PC-3 (cell line): ENCODE results near the gene ZPBP. TPM values are rescaled to one million over a fixed set of nuclear protein-coding genes. Genes with fewer than 3 reads are reported as not detected.

Experiments used
- ATAC-seq: fragments of 200-7000 bp; cut with Tn5 transposase; 2 replicates; pipeline ENCODE4 v1.9.1; 2020; ENCODE audit warnings: mild to moderate bottlenecking, moderate library complexity
- BruUV-seq: library from RNA; stranded (reverse); fragments of 400-500 nt; replicated peaks from 2 replicates; lab custom pipeline; 2021; lab: Mats Ljungman, UMichigan
- CTCF ChIA-PET: fragments of 300-600 bp; sonication (Branson Sonifier 250); formaldehyde crosslinking; loops from one replicate; lab custom pipeline; 2022; ENCODE audit warnings: antibody characterized with exemption; lab: Charles Lee
- POLR2A ChIA-PET: fragments of 300-600 bp; sonication (Branson Sonifier 250); formaldehyde crosslinking; loops from one replicate; lab custom pipeline; 2022; ENCODE audit warnings: antibody characterized with exemption; ENCODE audit not compliant: unreplicated experiment; lab: Charles Lee
- DNase-seq: peaks from one replicate; pipeline ENCODE4 v3.0.0-alpha.2; 2015
- H2AFZ ChIP-seq: fragments of 300-600 bp; sonication (generic); 2 replicates; pipeline ENCODE4 v1.6.0; 2016; ENCODE audit warnings: antibody characterized with exemption, low read length
- H3F3A ChIP-seq: fragments of 300-600 bp; sonication (generic); one replicate; pipeline ENCODE4 v1.6.0; 2017; ENCODE audit warnings: antibody characterized with exemption, low read length, control low read depth, mild to moderate bottlenecking; ENCODE audit not compliant: unreplicated experiment
- H3K27ac ChIP-seq: fragments of 300-600 bp; sonication (generic); 2 replicates; pipeline ENCODE4 v1.5.1; 2016; ENCODE audit warnings: mild to moderate bottlenecking, low read length
- H3K27me3 ChIP-seq: fragments of 300-600 bp; sonication (generic); 2 replicates; pipeline ENCODE4 v1.6.1; 2016; ENCODE audit warnings: low read length, mixed read lengths
- H3K36me3 ChIP-seq: fragments of 300-600 bp; sonication (generic); 2 replicates; pipeline ENCODE4 v1.6.1; 2016; ENCODE audit warnings: low read depth, mixed run types, low read length, mixed read lengths
- H3K4me1 ChIP-seq: fragments of 300-600 bp; sonication (generic); 2 replicates; pipeline ENCODE4 v1.5.1; 2016; ENCODE audit warnings: low read length; ENCODE audit not compliant: insufficient read depth
- H3K4me2 ChIP-seq: fragments of 300-600 bp; sonication (generic); 2 replicates; pipeline ENCODE4 v1.6.0; 2016; ENCODE audit warnings: low read length
- H3K4me3 ChIP-seq: fragments of 300-600 bp; sonication (generic); 2 replicates; pipeline ENCODE4 v1.5.1; 2016; ENCODE audit warnings: mild to moderate bottlenecking, low read length, mixed read lengths
- H3K79me2 ChIP-seq: fragments of 300-600 bp; sonication (generic); 2 replicates; pipeline ENCODE4 v1.6.1; 2017; ENCODE audit warnings: low read length, mixed read lengths
- H3K9ac ChIP-seq: fragments of 300-600 bp; sonication (generic); 2 replicates; pipeline ENCODE4 v1.6.0; 2016; ENCODE audit warnings: mild to moderate bottlenecking, low read length
- H3K9me2 ChIP-seq: fragments of 300-600 bp; sonication (generic); replicated peaks from 2 replicates; pipeline ENCODE4 v1.6.1; 2016; ENCODE audit warnings: mixed run types, low read length, mixed read lengths
- H3K9me3 ChIP-seq: fragments of 300-600 bp; sonication (generic); 2 replicates; pipeline ENCODE4 v1.6.1; 2016; ENCODE audit warnings: low read length, mixed read lengths
- H4K20me1 ChIP-seq: fragments of 300-600 bp; sonication (generic); 2 replicates; pipeline ENCODE4 v1.6.1; 2016; ENCODE audit warnings: low read length, mixed read lengths
- CTCF ChIP-seq: fragments of 300-600 bp; sonication (generic); conservative IDR thresholded peaks from 2 replicates; pipeline ENCODE4 v1.5.1; 2017; ENCODE audit warnings: antibody characterized with exemption, low read depth, mild to moderate bottlenecking, low read length
- EZH2 ChIP-seq: fragments of 300-600 bp; sonication (generic); IDR thresholded peaks from one replicate; pipeline ENCODE4 v1.6.1; 2017; ENCODE audit warnings: antibody characterized with exemption, mild to moderate bottlenecking, low read length; ENCODE audit not compliant: unreplicated experiment
- EZH2phosphoT487 ChIP-seq: fragments of 300-600 bp; sonication (generic); IDR thresholded peaks from 2 replicates; pipeline ENCODE4 v1.6.1; 2018; ENCODE audit warnings: mild to moderate bottlenecking, antibody characterized with exemption, low read length, borderline replicate concordance
- intact Hi-C: fragments of 100-400 bp; cut with micrococcal nuclease; formaldehyde crosslinking; loops from 2 replicates; pipeline ENCODE4 v1.9.0; 2023
- total RNA-seq: library from RNA; depleted of rRNA; stranded (reverse); fragments of >200 nt; gene quantifications from 2 replicates; pipeline ENCODE4 v1.2.3, GENCODE V29; 2014; rRNA removed

ZPBP gene
- total RNA-seq, 1 experiment from 2014 or later, result not detected

GRCh38 chr7:49892481-49892880, 200.6 kb downstream of the ZPBP start:
- H4K20me1 ChIP-seq, result no peaks in the 10 kb centered on the region
- CTCF ChIA-PET, result no interaction called here
- no peak for ATAC-seq

More at GRCh38 chr7:49892481-49892880, 200.6 kb downstream of the ZPBP start:
- POLR2A ChIA-PET, result no interaction called here
- no peaks in the 10 kb centered on the region for H3K36me3 ChIP-seq
- no peak for TF ChIP-seq EZH2phosphoT487
- TF ChIP-seq CTCF, result no peak
- TF ChIP-seq EZH2, result no peak
- H2AFZ ChIP-seq, result no peak overlapping the region
- intact Hi-C loops, result no loop called here
- peaks cover 55% of the 10 kb centered on the region for H3K27me3 ChIP-seq
- no peak overlapping the region for H3K4me2 ChIP-seq
- no peaks in the 10 kb centered on the region for H3K4me1 ChIP-seq
- H3K4me3 ChIP-seq, result no peak overlapping the region
- DNase-seq, result no peak
- no peak overlapping the region for H3K9ac ChIP-seq
- no TSS peak for BruUV-seq
- no peaks in the 10 kb centered on the region for H3K79me2 ChIP-seq
- no peaks in the 10 kb centered on the region for H3K9me3 ChIP-seq
- no peaks in the 10 kb centered on the region for H3F3A ChIP-seq
- no peaks in the 10 kb centered on the region for H3K9me2 ChIP-seq
- no peak overlapping the region for H3K27ac ChIP-seq

Other genes with a start within 250 kb of the ZPBP start
- gene IKZF1, start 211.5 kb upstream of the ZPBP start, total RNA-seq, result not detected in 2 replicates